K562 (cell line): ENCODE measurements around the gene MDFIC. TPM values are rescaled to one million over a fixed set of nuclear protein-coding genes. Genes with fewer than 3 reads are reported as not detected.

Experiments used
- ATAC-seq: fragments of 200-7000 bp; cut with Tn5 transposase; 3 replicates; pipeline ENCODE4 v1.9.1; 2020; ENCODE audit warnings: moderate library complexity
- BruUV-seq: library from RNA; stranded (reverse); fragments of 400-500 nt; replicated peaks from 2 replicates; lab custom pipeline; 2021; lab: Mats Ljungman, UMichigan
- CTCF ChIA-PET: fragments of 300-600 bp; formaldehyde crosslinking; extraction: SDS; loops from one replicate; lab custom pipeline; 2021; ENCODE audit warnings: low intra/inter-chr PET ratio; lab: Yijun Ruan, JAX
- POLR2A ChIA-PET: fragments of 300-600, 350-650 bp; sonication (Branson Sonifier 250); formaldehyde crosslinking; extraction: SDS; loops from one replicate; lab custom pipeline; 2021; ENCODE audit warnings: antibody characterized with exemption, inconsistent platforms; lab: Yijun Ruan, JAX
- DNase-seq, 4 experiments: peaks; one replicate each; pipeline versions ENCODE4 v3.0.0 to v3.0.0-alpha.2; 2011 to 2018; ENCODE audit warnings: low spot score in 3 of 4, mixed read lengths in 3 of 4; ENCODE audit errors: extremely low read depth in 1 of 4
- FAIRE-seq: peaks from 2 replicates; lab custom pipeline; 2011; peaks lifted over from hg19 to GRCh38; lab: Jason Lieb, UNC
- H2AFZ ChIP-seq: 2 replicates; pipeline ENCODE4 v1.6.0; 2011; ENCODE audit warnings: low read depth, low read length, control low read depth, inconsistent platforms
- H3K27ac ChIP-seq: fragments of 200-600 bp; 3 replicates; pipeline ENCODE4 v1.8.0; 2011; ENCODE audit warnings: low read depth, mild to moderate bottlenecking, control low read depth, inconsistent platforms, low read length, moderate library complexity, mixed read lengths; ENCODE audit errors: extremely low read depth
- H3K27me3 ChIP-seq, 2 experiments: fragments of 300-600 bp in 1 of 2; 2 replicates in 1 of 2; 3 replicates in 1 of 2; pipeline versions ENCODE4 v1.6.0 to v1.8.0; 2011; ENCODE audit warnings: inconsistent platforms in 2 of 2, low read length in 2 of 2, mild to moderate bottlenecking in 1 of 2, mixed read lengths in 1 of 2, moderate library complexity in 1 of 2; ENCODE audit not compliant: control insufficient read depth in 2 of 2, insufficient read depth in 2 of 2
- H3K36me3 ChIP-seq: fragments of 300-600 bp; 3 replicates; pipeline ENCODE4 v1.8.0; 2011; ENCODE audit warnings: mild to moderate bottlenecking, low read length, inconsistent platforms; ENCODE audit not compliant: control insufficient read depth, insufficient read depth
- H3K4me1 ChIP-seq, 2 experiments: fragments of 200-600 bp in 1 of 2; replicated peaks in 1 of 2; 2 replicates in 1 of 2; 3 replicates in 1 of 2; pipeline versions ENCODE4 v1.5.1 to v1.8.0; 2011; ENCODE audit warnings: inconsistent platforms in 2 of 2, low read length in 2 of 2, mild to moderate bottlenecking in 1 of 2, mixed read lengths in 1 of 2, moderate library complexity in 1 of 2; ENCODE audit not compliant: control insufficient read depth in 2 of 2, insufficient read depth in 2 of 2
- H3K4me2 ChIP-seq: 2 replicates; pipeline ENCODE4 v1.6.1; 2011; ENCODE audit warnings: low read length, control low read depth, inconsistent platforms, mixed read lengths; ENCODE audit not compliant: insufficient read depth
- H3K4me3 ChIP-seq: fragments of 200-600 bp; sonication (generic), shearing (Covaris generic); 2 replicates; pipeline ENCODE4 v1.5.1; 2016; ENCODE audit warnings: control low read depth, inconsistent platforms
- H3K79me2 ChIP-seq: fragments of 200-600 bp; 3 replicates; pipeline ENCODE4 v1.8.0; 2011; ENCODE audit warnings: low read length, inconsistent platforms; ENCODE audit not compliant: control insufficient read depth, insufficient read depth
- H3K9ac ChIP-seq, 2 experiments: 2 replicates each; pipeline versions ENCODE4 v1.6.0 to v1.6.1; 2011; ENCODE audit warnings: low read depth in 2 of 2, low read length in 2 of 2, control low read depth in 1 of 2, inconsistent platforms in 1 of 2, mild to moderate bottlenecking in 1 of 2, mixed read lengths in 1 of 2; ENCODE audit not compliant: insufficient read depth in 1 of 2
- H3K9me1 ChIP-seq: one replicate; pipeline ENCODE4 v1.6.0; 2011; ENCODE audit warnings: inconsistent platforms, mild to moderate bottlenecking, low read length, moderate library complexity; ENCODE audit not compliant: control insufficient read depth, insufficient read depth
- H3K9me3 ChIP-seq: replicated peaks from 2 replicates; pipeline ENCODE4 v1.5.1; 2011; ENCODE audit warnings: low read depth, low read length, inconsistent platforms; ENCODE audit not compliant: control insufficient read depth, insufficient read depth
- H4K20me1 ChIP-seq: replicated peaks from 2 replicates; pipeline ENCODE4 v1.6.1; 2011; ENCODE audit warnings: low read length, inconsistent platforms, mixed read lengths; ENCODE audit not compliant: control insufficient read depth, insufficient read depth
- BCLAF1 ChIP-seq, 2 experiments: fragments of 450-650 bp in 1 of 2; IDR thresholded peaks; 2 replicates each; pipeline ENCODE4 v1.6.1; 2011 to 2017; ENCODE audit warnings: low read depth in 2 of 2, antibody characterized with exemption in 1 of 2, borderline replicate concordance in 1 of 2, low read length in 1 of 2, mild to moderate bottlenecking in 1 of 2, mixed read lengths in 1 of 2; ENCODE audit not compliant: control insufficient read depth in 1 of 2
- MAFF ChIP-seq: IDR thresholded peaks from 2 replicates; pipeline ENCODE4 v1.6.1; 2012; ENCODE audit warnings: low read length, improper control_type of control experiment
- MAFG ChIP-seq: fragments of 450-650 bp; conservative IDR thresholded peaks from 2 replicates; pipeline ENCODE4 v1.6.1; 2016; ENCODE audit warnings: missing genetic modification characterization, missing compliant biosample characterization
- NFIX ChIP-seq: fragments of 250-450 bp; sonication (Bioruptor Pico); IDR thresholded peaks from 2 replicates; pipeline ENCODE4 v1.4.0; 2020; ENCODE audit warnings: low read depth, mild to moderate bottlenecking, moderate library complexity
- PHF20 ChIP-seq: fragments of 450-650 bp; IDR thresholded peaks from 2 replicates; pipeline ENCODE4 v1.6.1; 2018; ENCODE audit not compliant: partially characterized antibody
- RBM17 ChIP-seq: fragments of 200-400 bp; formaldehyde crosslinking; IDR thresholded peaks from 2 replicates; pipeline ENCODE4 v1.6.1; 2017; ENCODE audit warnings: low read depth, mild to moderate bottlenecking, low read length, borderline replicate concordance
- SREBF2 ChIP-seq: sonication (generic); formaldehyde crosslinking; IDR thresholded peaks from 2 replicates; pipeline ENCODE4 v1.4.0; 2020; ENCODE audit warnings: mild to moderate bottlenecking, missing genetic modification reagents
- ZNF133 ChIP-seq: fragments of 250-450 bp; sonication (Bioruptor Pico); IDR thresholded peaks from 2 replicates; pipeline ENCODE4 v1.4.0; 2020; ENCODE audit warnings: mild to moderate bottlenecking
- ZNF316 ChIP-seq: fragments of 450-650 bp; IDR thresholded peaks from 2 replicates; pipeline ENCODE4 v1.6.1; 2016
- WGBS: fragments of 100-300 bp; shearing (Covaris generic); methylation state at CpG from one replicate; pipeline ENCODE4 v1.1.6; 2016; ENCODE audit warnings: low coverage, mixed read lengths; ENCODE audit not compliant: insufficient coverage; ENCODE audit errors: missing lambda C conversion rate; 5-methylcytosine and 5-hydroxymethylcytosine counted together
- in situ Hi-C: fragments of 300-500 bp; cut with MboI; formaldehyde crosslinking; loops from 4 replicates; pipeline ENCODE4 v1.15.0; 2018; ENCODE audit warnings: inconsistent platforms, mixed read lengths
- intact Hi-C: fragments of 100-400 bp; cut with micrococcal nuclease; formaldehyde crosslinking; loops from 2 replicates; pipeline ENCODE4 v1.14.2; 2022
- polyA plus RNA-seq, 8 experiments: library from polyadenylated mRNA; depleted of rRNA in 4 of 8; stranded (reverse) in 5 of 8; unstranded in 3 of 8; fragments of >200 nt; fragmentation: Nextera tagmentation in 2 of 8; fragmentation: Illumina TruSeq in 1 of 8; extraction: Ambion mirVana in 2 of 8; extraction: Trizol in 1 of 8; gene quantifications; 2 replicates each; pipeline versions ENCODE4 v1.2.1 to v1.2.3, GENCODE V29; 2011 to 2014; ENCODE audit warnings: inconsistent platforms in 1 of 8, missing spikeins in 1 of 8
- total RNA-seq, 7 experiments: library from RNA; depleted of rRNA in 6 of 7; stranded (reverse); fragments of >200 nt in 6 of 7; fragmentation: Illumina TruSeq in 2 of 7; extraction: Trizol in 2 of 7; gene quantifications; 2 replicates each; pipeline versions ENCODE4 v1.2.1 to v1.2.3, GENCODE V29; 2011 to 2021; ENCODE audit warnings: low replicate concordance in 1 of 7

Gene MDFIC
- total and polyA plus RNA-seq, 9 of the 15 experiments (the other 6 are each of a cell fraction or from before 2014, with no cell fraction given) = 0.13 to 0.24 TPM; not detected in 7

GRCh38 chr7:114933658-114934057 is 11.8 kb downstream of the MDFIC start:
- H3K9ac ChIP-seq = no peak overlapping the region
- no peak for ATAC-seq
- in situ Hi-C loops = no loop called here
- no peaks in the 10 kb centered on the region for H3K36me3 ChIP-seq
- no peak overlapping the region for H3K4me3 ChIP-seq
- H3K4me1 ChIP-seq = no peaks in the 10 kb centered on the region
- no peak for DNase-seq
- POLR2A ChIA-PET = no interaction called here
- no peaks in the 10 kb centered on the region for H4K20me1 ChIP-seq
- intact Hi-C loops = no loop called here
- no peak overlapping the region for H2AFZ ChIP-seq
- H3K79me2 ChIP-seq = no peaks in the 10 kb centered on the region
- 0% methylated on average over 5 of the region's 5 CpGs for WGBS
- TF ChIP-seq SREBF2 (CRISPR knock-in tag) (no peak), NFIX (CRISPR knock-in tag) (no peak), MAFG (0 out of 2 replicates have a peak, but pooled peaks have one; percentile 16), ZNF133 (no peak), RBM17 (no peak), PHF20 (no peak), MAFF (peak; percentile 27; the same call in 1 of the 2 replicates), BCLAF1 (IDR thresholded peaks at IDR 0.05; ENCODE audit: borderline replicate concordance in 1 of 2, control insufficient read depth in 1 of 2, low read depth in 2 of 2, low read length in 1 of 2) (no peak), ZNF316 (peak; percentile 28; the same call in 1 of the 2 replicates)
- CTCF ChIA-PET = no interaction called here
- BruUV-seq = no TSS peak
- no peak overlapping the region for H3K4me2 ChIP-seq
- FAIRE-seq = no peak
- no peak overlapping the region for H3K27ac ChIP-seq
- no peaks in the 10 kb centered on the region; the same call in 1 of the 2 replicates for H3K9me3 ChIP-seq
- no peaks in the 10 kb centered on the region for H3K27me3 ChIP-seq
- H3K9me1 ChIP-seq = no peaks in the 10 kb centered on the region
